Activated naive CD4-positive, alpha-beta T cell treated with anti-CD3 and anti-CD28 coated beads, Interleukin-2, amount 50 U/mL, for 72 hours (primary cell): ENCODE data around the gene USP24. TPM values are rescaled to one million over a fixed set of nuclear protein-coding genes. Genes with fewer than 3 reads are reported as not detected.
"Not testable (repeated sequence)": the region's sequence is repeated elsewhere in the genome, so short reads cannot be mapped to it uniquely, and the experiment has no call there.

Source experiments
- ATAC-seq, 2 donors: fragments of 150-1000 bp; cut with Tn5 transposase; 2 replicates each; pipeline ENCODE4 v1.10.0; 2021; ENCODE audit warnings: mild to moderate bottlenecking in 2 of 2, moderate library complexity in 2 of 2
- DNase-seq, 2 donors: peaks; one replicate each; pipeline ENCODE4 v3.0.0; 2021 to 2022; ENCODE audit warnings: low spot score in 2 of 2
- H3K27ac Mint-ChIP-seq, 2 donors: one replicate each; pipeline ENCODE4 v1.8.0; 2022; ENCODE audit warnings: mild to moderate bottlenecking in 2 of 2, mixed read lengths in 2 of 2
- H3K36me3 Mint-ChIP-seq, 2 donors: one replicate each; pipeline ENCODE4 v1.8.0; 2022; ENCODE audit warnings: mixed read lengths in 2 of 2
- H3K9me3 Mint-ChIP-seq, 2 donors: one replicate each; pipeline ENCODE4 v1.8.0; 2022; ENCODE audit warnings: mixed read lengths in 2 of 2
- total RNA-seq, 2 donors: library from RNA; stranded (reverse); gene quantifications; one replicate each; pipeline ENCODE4 v1.2.3, GENCODE V29; 2022

Gene USP24
- total RNA-seq, 2 donors from 2014 or later, result 34.0 to 48.7 TPM

DNA sequence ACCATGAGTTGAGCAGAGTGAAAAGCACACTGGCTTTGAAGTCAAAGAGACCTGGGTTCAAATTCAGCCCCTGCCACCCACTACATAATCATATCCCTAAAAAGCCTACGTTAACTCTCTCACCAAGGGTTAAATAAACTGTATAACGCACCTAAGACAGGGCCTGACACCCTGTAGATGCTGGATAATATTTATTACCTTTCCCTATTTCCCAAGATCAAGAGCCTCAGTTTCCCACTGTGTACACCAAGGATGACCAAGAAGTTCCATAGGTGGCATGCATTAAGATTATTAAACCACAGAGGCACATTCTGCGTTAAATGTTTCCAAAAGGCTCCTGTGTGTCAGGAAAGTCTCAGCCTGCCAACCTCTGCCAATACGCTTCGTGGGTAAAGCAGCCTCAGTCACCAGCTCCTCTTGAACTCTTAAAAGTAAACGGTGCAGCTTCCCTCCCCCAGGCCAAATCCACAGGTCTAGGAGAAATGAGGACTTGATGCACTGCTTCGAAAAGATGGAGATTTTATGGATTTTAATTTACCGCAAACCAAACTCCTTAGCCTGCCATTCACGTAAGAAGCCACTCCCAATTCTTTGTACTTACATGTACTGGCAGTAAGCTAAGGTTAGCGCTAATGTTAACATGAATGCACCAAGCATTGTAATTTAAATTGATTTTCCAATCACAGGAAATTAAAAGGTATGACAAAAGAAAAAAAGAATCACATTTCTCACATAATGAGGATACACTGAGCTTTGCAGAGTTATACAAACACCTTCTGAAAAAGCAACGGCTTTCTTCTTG lies 2.6 kb downstream of the USP24 start:
- no peak for ATAC-seq
- no peak for DNase-seq
- Mint-ChIP-seq H3K36me3 (peaks cover 19 to 34% of the 10 kb centered on the region in 2 donors), H3K27ac (peak overlapping the region; percentile 30 to 89), H3K9me3 (no peaks in the 10 kb centered on the region)

DNA sequence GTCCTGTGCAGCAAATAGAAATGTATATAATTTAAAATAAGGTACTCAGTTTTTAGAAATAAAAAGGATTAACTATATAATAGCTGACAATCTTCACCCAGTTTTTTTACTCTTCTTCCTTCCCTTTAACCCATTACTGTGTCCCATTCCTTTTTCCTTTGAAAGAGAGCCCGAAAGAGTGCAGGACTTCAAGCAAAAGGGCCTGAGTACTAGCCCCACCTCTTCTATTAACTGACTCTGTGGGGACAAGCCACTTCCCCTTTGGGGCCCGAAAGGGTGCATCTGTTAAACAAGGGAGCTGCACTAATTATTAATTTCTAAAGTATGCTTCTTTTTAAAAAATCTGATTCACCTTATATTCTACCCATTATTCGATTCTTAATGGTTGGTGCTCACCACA lies 3.3 kb downstream of the USP24 start:
- ATAC-seq (no peak), DNase-seq (no peak)
- no peaks in the 10 kb centered on the region for H3K9me3 Mint-ChIP-seq
- peaks cover 19 to 34% of the 10 kb centered on the region in 2 donors for H3K36me3 Mint-ChIP-seq
- peak overlapping the region; percentile 46 to 89 for H3K27ac Mint-ChIP-seq

DNA sequence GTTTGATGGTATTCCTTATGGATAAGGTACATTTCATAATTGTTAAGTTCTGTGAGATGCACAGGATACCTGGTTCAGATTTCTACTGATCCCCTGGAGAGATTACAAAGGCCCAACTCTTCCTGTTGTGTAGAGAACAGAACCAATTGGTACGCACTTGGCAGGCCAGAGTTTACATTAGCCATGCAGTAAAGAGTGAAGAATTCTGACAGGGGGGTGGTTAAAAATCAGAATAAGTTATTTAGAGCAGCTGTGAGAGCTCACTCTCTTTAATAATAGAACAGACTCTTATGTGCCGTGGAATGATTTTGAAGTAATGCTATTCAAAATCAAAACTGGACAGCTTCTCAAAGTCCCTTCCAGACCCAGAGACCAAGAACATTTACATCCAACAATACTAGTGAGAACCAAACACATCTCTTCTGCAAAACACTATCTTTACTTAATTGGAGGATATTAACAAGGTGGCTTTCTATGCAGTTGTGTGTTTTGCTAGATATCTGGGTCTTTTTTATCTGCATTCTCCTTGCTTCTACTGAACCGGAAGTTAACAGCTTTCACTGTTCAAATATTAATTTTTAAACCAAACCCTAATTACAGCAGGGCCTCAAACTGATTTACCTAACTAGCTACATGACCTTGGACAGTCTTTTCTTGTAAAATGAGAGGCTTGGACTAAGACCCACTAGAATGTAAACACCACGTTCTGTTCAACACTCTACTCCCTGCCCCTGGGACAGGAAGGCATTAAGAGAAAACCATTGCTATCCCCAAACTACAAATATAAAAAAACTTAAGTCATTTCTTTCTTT lies 4.0 kb downstream of the USP24 start:
- H3K27ac Mint-ChIP-seq, result peak overlapping the region in 1 of 2 donors; percentile 1
- ATAC-seq, result no peak
- DNase-seq, result no peak
- H3K36me3 Mint-ChIP-seq, result peaks cover 16 to 36% of the 10 kb centered on the region in 2 donors
- no peaks in the 10 kb centered on the region for H3K9me3 Mint-ChIP-seq

DNA sequence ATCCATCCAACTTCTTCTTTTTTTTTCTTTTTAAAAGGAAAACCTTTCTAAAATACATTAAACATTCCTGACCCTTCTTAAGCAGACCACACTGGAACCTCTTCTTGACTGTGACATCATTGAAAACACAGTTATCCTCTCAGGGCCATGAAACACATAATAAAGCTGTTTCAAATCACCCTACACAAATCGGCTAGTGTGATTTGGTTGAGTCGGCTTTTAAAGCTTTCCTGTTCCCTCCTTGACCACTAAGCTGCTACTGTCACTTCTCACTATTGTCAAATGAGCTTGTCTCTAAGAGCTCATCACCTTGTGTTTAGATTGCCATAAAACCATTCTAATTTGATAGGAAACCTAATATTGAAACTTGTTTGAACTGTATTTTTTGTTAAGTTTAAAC lies 5.9 kb downstream of the USP24 start:
- Mint-ChIP-seq H3K9me3 (no peaks in the 10 kb centered on the region), H3K27ac (peak overlapping the region in 1 of 2 donors; percentile 76), H3K36me3 (peaks cover 8 to 31% of the 10 kb centered on the region in 2 donors)
- peak; percentile 19 for ATAC-seq
- no peak for DNase-seq

DNA sequence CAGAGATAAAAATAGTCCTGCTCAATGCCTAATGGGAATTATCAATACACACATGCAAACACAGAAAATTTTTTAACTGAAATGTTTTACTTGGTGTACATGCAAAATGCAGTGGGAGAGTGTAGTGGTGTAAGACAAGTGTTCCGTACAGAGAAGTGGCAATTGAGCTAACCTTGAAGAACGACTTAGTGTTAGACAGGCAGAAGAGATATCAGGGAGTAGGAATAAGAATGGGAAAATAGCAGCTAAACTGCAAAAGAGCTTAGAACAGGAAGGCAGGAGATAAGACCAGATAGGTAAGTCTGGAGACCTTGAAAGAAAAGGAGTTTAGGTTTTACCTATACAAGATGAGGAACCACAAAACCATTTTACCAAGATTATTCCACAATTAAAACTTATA lies 9.0 kb downstream of the USP24 start:
- no peak for DNase-seq
- no peak for ATAC-seq
- Mint-ChIP-seq H3K9me3 (no peaks in the 10 kb centered on the region), H3K27ac (no peak overlapping the region), H3K36me3 (peaks cover 0 to 21% of the 10 kb centered on the region in 2 donors)

DNA sequence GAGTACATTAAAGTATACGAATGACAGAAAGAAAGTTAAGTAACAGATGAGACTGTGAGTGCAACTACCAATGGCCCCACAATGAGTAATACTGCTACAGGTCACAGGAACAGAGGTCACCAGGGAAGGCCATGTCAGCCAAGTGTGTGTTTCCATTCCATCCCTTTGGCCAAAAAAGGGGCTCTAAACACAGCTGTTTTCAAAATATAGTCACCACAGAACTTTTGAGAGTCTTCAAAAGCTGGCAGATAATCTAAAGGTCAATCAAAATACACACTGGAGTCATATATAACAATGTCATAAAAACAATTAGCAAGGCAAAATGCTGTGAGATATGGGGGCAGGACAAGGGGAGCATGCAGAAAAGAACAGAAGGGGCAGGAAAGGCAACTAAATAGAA lies 10.2 kb downstream of the USP24 start:
- DNase-seq, result no peak

DNA sequence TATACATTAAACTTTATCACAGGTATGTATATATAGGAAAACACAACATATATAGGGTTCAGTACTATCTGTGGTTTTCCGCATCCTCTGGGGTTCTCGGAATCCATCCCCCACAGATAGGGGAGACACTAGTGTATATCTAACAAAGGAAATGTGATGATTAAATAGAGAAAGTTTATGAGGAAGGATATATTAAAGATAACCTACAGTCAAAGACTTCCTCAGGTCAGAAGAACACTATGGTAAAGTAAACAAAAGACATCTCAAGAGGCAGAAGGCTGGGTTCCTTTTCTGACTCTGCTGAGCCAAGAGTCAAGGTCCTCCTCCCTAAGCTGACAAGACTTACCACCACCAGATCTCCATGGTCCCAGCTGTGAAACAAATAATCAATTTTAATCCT lies 12.1 kb downstream of the USP24 start:
- Mint-ChIP-seq H3K9me3 (peaks cover 0 to 7% of the 10 kb centered on the region in 2 donors), H3K27ac (no peak overlapping the region), H3K36me3 (peaks cover 0 to 34% of the 10 kb centered on the region in 2 donors)
- ATAC-seq, result peak in 1 of 2 donors; percentile 43
- DNase-seq, result no peak

More for the DNA sequence above, 10.2 kb downstream of the USP24 start:
- Mint-ChIP-seq H3K9me3 (no peaks in the 10 kb centered on the region), H3K27ac (peak overlapping the region; percentile 13 to 22), H3K36me3 (peaks cover 0 to 27% of the 10 kb centered on the region in 2 donors)
- peak; percentile 88 to 96 for ATAC-seq

DNA sequence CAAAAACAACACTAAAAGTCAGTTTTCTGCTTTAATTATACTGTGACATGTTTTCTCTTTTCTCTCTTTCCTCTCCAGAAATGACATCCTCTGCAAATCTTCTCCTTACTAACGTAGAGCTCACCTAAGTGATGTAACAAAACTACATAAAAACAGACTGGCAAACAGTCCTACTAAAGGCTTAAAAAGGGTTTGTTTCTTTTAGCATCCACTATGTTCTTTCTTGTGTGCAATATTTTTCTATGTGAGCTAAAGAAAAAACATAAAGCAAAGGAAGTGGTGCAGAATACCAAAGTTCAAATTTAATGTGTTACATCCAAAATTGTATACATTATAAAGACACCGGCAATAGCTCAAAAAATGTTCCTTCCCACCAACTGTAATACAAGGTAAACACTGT lies 14.5 kb downstream of the USP24 start:
- no peak overlapping the region for H3K27ac Mint-ChIP-seq

DNA sequence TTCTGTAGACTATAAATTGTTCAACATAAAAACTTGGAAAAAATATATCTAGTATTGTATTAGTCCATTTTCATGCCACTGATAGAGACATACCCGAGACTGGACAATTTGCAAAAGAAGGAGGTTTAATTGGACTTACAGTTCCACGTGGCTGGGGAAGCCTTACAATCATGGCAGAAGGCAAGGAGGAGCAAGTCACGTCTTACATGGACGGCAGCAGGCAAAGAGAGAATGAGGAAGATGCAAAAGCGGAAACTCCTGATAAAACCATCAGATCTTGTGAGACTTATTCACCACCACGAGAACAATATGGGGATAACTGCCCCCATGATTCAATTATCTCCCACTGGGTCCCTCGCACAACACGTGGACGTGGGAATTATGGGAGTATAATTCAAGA lies 15.4 kb downstream of the USP24 start:
- not testable (repeated sequence) for H3K9me3 Mint-ChIP-seq, DNase-seq, ATAC-seq
- H3K27ac Mint-ChIP-seq, result peak overlapping the region in 1 of 2 donors; percentile 84
- H3K36me3 Mint-ChIP-seq, result peaks cover 0 to 32% of the 10 kb centered on the region in 2 donors

More for the DNA sequence above, 14.5 kb downstream of the USP24 start:
- ATAC-seq, result no peak
- Mint-ChIP-seq H3K9me3 (peaks cover 0 to 7% of the 10 kb centered on the region in 2 donors), H3K36me3 (peaks cover 0 to 24% of the 10 kb centered on the region in 2 donors)
- DNase-seq, result no peak

DNA sequence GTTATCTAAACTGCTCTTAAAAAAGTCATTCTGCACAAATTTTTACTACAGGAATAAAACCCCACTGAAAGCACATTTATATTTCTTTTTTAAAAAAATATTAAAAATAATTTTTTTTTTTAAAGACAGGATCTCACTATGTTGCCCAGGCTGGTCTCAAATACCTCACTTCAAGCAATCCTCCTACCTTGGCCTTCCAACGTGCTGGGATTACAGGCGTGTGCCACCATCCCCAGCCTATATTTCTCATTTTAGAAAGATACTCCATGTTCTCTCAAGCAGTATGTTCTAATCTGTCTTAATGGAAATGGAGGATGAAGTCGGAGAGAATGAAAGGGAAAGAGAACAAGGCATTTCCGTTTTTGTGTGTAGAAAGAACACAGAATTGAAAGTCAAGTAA lies 17.1 kb downstream of the USP24 start:
- DNase-seq (no peak), ATAC-seq (no peak)
- Mint-ChIP-seq H3K9me3 (peaks cover 0 to 7% of the 10 kb centered on the region in 2 donors), H3K27ac (no peak overlapping the region), H3K36me3 (peaks cover 0 to 37% of the 10 kb centered on the region in 2 donors)

DNA sequence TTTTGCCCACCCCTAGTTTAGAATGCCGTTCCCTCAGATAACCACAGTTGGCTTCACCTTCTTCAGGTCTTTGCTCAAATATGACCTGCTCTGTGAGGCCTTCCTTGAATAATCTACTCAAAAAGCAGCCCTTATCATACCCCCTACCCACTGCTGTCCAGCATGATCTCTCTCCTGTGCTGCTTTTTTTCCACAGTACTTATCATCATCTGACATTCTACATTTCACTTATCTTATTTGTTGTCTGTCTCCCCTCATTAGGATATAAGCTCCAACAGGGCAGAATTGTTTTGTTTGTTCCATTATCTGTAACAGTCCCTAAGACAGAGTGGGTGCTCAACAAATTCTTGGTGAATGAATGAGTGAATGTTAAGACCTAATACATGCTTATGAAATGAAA lies 18.1 kb downstream of the USP24 start:
- ATAC-seq (no peak), DNase-seq (no peak)
- H3K9me3 Mint-ChIP-seq, result peaks cover 0 to 7% of the 10 kb centered on the region in 2 donors
- H3K36me3 Mint-ChIP-seq, result peaks cover 0 to 40% of the 10 kb centered on the region in 2 donors
- peak overlapping the region; percentile 1 to 43 for H3K27ac Mint-ChIP-seq

DNA sequence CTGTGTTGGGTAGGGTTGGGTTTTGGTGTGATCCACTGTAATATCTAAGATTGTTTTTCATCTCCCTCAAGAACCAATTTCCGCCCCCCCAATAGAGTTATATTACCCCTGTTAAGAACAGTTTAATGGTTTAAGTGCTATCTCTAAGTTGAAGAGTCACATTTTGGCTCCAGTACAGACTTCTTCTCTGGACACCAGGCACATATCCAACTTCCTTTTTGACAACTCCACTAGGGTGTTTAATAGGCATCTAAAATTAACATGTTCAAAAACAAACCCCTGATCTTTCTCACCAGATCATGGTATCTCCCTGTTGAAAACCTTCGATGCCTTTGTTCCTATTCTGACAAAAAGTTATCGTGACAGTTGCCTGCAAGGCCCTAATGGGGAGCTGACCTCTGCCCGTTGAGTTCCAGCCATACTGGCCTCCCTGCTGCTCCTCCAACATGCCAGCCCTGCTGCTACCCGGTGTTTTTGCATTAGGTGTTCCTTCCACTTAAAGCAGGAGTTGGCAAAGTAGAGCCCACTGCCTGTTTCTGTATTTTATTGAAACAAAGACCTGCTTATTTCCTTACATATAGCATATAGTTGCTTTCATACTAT lies 18.6 kb downstream of the USP24 start:
- ATAC-seq (no peak), DNase-seq (no peak)
- Mint-ChIP-seq H3K36me3 (peaks cover 0 to 41% of the 10 kb centered on the region in 2 donors), H3K9me3 (peaks cover 0 to 7% of the 10 kb centered on the region in 2 donors), H3K27ac (peak overlapping the region; percentile 63 to 81)

DNA sequence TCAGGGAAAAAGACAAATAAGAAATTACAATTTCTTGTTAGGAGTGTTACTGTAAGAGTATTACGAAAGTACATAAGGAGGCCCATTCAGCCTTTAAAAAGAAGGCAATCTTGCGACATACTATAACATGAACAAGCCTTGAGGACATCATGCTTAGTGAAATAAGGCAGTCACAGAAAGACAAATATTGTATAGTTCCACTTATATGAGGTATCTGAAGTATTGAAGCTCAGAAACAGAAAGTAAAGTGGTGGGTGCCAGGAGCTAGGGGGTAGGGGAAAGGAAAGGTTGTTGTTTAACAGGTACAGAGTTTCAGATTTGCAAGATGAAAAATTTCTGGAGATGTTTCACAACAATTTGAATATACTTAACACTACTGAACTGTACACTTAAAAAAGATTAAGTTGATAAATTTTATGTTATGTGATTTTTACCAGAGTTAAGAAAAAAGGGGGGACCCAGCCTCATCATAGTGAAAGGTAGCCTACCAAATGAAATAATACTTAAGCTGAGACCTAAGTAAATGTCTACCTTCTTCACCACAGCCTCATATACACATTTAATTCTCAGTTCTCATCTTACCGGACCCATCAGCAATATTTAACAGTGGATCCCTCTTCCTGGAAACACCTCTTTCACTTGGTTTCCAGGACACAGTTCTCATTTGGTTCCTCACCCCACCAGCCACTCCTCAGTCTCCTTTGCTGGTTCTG lies 19.5 kb downstream of the USP24 start:
- Mint-ChIP-seq H3K9me3 (peaks cover 0 to 7% of the 10 kb centered on the region in 2 donors), H3K27ac (peak overlapping the region; percentile 63 to 81), H3K36me3 (peaks cover 0 to 33% of the 10 kb centered on the region in 2 donors)
- ATAC-seq (peak; percentile 53 to 74), DNase-seq (no peak)

DNA sequence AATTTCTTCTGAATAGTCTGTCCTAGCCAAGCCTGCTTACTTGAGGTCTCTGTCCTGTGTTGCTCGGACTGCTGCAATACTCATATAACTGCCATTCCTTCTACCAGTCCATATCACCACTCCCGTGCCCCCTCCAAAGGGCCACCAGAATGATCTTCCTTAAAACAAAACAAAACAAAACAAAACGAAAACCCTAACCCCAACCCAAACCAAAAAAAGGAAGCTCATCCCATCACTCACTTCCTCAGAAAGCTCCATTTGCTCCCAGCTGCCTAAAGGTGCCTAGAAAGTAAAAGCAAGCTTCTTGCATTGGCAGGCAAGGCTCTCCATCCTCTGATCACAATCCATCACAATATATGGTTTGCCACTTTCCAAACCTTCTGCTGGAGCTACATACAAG lies 20.3 kb downstream of the USP24 start:
- DNase-seq (no peak), ATAC-seq (no peak)
- Mint-ChIP-seq H3K27ac (peak overlapping the region; percentile 58 to 69), H3K9me3 (peaks cover 0 to 7% of the 10 kb centered on the region in 2 donors), H3K36me3 (peaks cover 0 to 30% of the 10 kb centered on the region in 2 donors)

DNA sequence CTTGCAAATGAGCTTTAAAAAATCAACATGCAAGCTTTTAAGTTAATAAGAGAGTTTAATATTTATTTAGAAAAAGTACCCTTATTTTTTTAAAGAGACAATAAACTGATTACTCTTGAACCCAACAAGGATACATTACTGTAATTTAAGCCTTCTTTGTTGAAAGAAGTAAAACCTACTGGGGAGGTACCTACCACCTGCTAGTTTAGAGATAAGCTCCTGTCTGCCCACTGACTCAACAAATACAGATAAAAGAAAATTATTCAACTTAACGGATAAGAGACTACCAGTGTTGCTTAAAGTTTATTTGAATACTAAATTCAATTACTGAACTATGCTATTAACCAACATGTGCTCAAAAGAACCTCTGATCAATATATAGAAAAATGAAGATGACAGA lies 23.1 kb downstream of the USP24 start:
- Mint-ChIP-seq H3K36me3 (peaks cover 0 to 39% of the 10 kb centered on the region in 2 donors), H3K9me3 (peaks cover 0 to under 1% of the 10 kb centered on the region in 2 donors), H3K27ac (no peak overlapping the region)
- DNase-seq, result no peak
- no peak for ATAC-seq
